CD4-positive, alpha-beta T cell treated with Interferon gamma for 1 hour (primary cell): Measurements from ENCODE around the gene PGAM2.
A peak's percentile ranks its signal among the peaks of the same experiment; 100 is the strongest.

Experiments used
- DNase-seq: peaks from one replicate; pipeline ENCODE4 v3.0.0-alpha.2; 2020

PGAM2 gene

DNA sequence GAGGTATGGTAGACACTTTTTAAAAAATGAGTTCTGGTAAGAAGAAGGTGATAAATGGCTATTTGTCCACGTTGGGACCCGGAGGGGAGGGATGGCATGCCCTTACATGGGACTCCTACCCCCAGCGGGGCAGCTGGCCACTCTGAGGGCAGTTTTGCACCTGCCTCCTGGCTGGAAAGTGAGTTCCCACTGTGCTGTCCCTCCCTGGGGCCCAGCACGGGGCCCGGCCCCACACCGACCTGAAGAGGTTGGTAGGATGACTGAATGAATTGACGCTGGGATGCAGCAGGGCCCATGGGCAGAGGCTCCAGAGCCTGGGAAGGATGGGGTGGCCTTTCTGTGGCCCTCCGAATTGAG, 38.2 kb upstream of the PGAM2 start:
- DNase-seq = no peak

- no peak for DNase-seq
Observed at GRCh38 chr7:44102846-44103565, 37.6 kb upstream of the PGAM2 start.

DNA sequence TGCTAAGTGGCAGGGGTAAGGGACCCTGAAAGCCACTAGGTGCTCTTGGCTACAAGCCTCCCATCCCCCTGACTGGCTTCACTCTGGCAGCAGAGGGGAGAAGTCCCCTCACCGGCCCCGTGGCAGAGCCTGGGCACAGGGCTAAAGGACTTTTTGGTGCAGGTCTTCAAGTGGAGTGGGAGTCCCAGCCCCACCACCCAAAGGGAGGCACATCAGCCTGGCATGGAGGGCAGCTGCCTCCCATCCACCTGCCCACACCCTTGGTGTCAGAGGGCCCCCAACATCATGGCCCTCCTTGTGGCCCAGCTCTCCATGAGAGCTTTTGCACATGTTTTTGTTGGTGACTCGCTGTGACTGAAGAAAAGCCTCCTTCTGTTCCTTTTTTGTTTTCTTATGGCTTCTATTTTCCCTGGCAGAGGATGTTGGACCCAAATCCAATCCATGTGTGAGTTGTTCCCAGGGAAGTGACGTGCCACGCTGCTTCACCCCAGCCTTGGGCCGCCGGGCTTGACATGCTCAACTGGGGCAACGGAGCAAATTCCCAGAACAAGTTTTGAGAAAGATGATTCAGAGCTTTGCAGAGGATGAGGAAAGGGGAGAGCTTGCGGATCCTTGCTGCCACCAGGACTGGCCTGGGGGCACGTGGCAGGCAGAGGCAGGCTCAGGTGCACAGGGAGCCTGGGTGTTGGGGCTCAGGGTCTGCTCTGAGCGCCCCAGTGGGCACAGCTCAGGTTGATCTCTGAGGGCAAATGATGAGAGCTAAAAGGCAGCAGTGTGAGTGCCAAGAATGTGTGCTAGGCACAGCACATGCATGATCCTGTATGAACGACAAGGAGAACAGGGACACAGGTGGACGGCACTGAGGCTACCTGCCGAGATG, 36.8 kb upstream of the PGAM2 start:
- DNase-seq = no peak

GRCh38 chr7:44101303-44101965, 36.1 kb upstream of the PGAM2 start:
- DNase-seq = no peak

- no peak for DNase-seq
Observed at GRCh38 chr7:44100458-44101302, 35.3 kb upstream of the PGAM2 start.

- DNase-seq = no peak
Observed at GRCh38 chr7:44099669-44100068, 34.3 kb upstream of the PGAM2 start.

GRCh38 chr7:44098092-44099068, 33.0 kb upstream of the PGAM2 start:
- no peak for DNase-seq

DNA sequence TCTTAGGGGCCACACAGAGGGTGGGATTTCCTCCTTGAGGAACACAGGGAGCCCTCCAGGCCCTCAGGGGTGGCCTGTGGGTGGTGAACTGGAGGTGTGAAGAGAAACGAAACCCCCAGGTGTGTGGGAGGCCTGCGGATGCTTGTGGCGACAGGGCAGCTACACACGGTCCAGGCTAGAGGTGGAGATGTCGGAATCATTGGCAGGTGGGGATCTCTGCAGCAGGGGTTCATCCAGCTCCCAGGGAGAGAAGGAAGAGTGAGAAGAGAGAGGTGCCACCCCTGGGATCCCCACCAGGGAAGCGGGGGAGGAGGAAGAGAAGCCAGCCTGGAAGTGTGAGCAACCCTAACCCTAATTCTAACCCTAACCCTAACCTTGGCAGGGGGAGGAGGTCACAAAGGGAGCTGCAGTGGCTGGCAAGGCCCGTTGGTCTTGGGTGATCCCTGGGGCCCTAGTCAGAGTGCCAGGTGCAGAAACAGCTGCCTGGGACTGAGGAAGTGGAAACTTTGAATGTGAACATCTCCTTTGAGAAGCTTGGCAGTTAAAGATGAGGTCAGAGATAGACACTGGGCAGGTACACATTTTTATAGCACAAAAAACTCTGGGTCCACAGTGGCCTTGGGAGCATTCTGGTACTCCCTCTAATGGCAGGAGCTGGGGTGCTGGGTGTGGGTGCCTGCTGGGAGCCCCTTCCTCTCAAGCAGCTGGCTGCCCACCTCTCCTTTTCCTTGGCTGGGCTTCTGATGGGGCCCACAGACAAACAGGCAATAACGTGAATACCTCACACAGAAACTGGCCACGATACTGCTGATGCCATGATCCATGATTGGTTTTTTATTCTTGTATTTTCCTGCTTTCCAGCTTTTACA, 31.9 kb upstream of the PGAM2 start:
- peak; percentile 45 for DNase-seq

DNA sequence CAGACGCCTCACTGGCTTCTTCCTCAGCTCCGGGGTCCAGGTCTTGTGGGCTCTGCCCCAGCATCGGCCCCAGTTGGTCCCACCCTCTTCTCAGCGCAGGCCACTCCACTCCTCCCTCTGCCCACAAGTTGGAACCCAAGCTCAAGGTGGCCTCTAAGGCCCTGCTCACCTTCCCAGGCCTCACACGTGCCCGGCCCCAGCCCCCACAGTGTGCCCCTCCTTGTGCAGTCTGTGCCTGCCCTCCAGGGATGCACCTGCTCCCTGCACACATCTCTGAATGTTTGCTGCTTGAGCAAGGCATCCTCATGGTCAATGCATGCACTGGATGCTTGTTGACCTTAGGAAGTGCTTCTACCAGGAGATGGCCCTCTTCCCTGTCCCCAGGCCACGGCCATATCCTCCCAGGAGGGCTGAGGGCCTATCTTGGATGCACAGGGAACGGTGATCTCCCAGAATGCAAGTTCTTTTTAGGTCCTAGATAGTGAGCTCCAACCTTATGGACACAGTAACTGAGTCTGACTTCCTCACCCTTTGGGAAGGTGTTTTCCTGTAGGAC, 31.0 kb upstream of the PGAM2 start:
- DNase-seq = no peak

DNA sequence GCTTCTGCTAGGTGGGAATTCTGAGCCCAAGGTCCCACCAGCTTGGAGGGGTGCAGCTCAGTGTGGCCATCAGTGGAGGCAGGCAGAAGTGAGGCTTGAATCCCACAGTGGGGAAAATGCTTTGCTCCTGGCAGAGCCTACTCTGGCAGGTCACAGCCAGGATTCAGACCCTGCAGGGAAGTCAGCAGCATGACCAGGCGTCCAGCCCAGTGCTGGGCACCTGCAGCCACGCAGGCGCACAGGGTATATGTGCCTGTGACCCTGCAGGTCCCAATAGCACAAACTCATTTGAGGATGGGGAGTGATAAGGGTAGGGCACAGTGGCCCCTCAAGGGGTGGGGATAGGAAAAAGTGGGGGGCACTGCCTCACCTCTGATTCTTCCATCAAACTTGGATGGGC, 30.4 kb upstream of the PGAM2 start:
- DNase-seq = no peak

GRCh38 chr7:44094883-44095592, 29.7 kb upstream of the PGAM2 start:
- DNase-seq = no peak

DNA sequence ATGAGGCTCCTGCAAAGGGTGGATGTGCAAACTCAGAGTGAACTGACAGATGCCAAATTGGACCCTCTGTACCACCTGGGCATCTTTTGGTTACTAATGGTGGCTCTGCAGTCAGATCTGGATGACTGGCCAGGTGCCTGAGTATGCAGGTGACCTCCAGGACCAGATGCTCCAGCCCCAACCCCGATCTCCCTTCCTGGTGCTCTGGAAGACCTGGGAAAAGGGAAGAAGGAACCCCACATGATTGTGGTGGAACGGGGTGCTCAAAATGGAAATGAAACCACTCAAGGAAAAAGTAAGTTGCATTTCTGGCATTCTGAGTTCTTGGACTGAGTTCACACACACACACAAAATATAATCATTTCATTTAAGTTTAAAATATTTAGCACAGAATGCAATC, 29.0 kb upstream of the PGAM2 start:
- DNase-seq = no peak

DNA sequence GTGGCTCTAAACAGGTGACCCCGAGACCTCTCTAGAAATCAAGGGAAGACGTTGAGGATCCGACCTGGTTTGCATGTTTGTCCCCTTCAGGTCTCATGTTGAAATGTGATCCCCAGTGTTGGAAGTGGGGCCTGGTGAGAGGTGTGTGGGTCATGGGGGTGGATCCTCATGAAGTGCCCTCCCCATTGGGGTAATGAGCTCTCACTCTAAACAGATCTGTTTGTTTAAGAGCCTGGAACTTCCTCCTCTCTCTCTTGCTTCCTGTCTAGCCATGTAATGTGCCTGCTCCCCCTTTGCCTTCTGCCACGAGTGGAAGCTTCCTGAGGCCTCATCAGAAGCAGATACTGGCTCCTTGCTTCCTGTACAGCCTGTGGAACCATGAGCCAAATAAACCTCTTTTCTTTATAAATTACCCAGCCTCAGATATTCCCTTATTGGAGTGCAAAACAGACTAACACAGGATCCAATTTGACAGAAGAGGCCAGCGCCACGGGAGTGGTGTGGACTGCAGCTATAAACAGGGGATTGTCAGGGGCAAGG, 27.8 kb upstream of the PGAM2 start:
- DNase-seq = no peak

DNA sequence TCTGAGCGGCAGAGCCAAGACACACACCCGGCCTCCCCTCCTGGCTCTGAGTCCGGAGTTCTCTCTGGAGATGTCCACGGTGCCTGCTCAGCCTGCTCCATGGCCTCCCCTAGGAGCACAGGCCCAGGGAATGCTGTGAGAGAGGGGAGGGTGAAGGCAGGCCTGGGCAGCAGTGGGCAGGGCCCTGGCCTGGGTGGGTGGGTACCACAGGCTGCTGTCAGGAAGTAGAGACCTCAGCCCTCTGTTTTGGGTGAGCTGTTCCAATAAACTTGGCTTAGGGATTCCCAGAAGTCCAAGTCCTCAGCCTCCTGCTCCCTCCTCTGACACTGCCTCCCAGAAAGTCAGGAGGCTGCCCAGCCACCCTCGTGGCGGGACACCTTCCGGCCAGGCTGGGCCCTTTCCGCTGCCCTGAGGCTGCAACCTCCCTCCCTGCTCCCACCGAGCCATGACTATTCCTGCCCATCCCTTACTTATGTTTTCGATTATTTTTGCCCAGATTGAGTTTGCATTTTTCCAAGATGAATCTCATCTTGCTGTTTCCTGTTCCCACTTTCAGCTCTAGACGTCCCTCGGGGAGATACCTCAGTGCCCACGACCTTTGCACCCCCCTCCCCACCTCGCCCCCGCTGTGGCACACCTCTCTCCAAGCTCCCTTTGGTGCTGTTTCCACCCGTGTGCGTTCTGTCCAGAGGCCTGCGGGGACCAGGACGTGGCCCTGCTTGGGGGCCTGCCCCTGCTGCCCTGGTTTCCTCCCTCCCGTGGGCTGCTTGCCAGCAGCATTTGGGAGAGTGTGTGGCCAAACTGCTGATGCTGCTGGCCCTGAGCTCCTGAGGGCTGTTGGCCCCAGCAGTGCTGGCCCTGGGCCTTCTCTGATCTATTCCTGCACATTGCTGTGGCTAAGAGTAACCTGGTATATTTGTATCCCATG, 22.8 kb upstream of the PGAM2 start:
- no peak for DNase-seq

GRCh38 chr7:44086627-44087026, 21.3 kb upstream of the PGAM2 start:
- DNase-seq = no peak

DNA sequence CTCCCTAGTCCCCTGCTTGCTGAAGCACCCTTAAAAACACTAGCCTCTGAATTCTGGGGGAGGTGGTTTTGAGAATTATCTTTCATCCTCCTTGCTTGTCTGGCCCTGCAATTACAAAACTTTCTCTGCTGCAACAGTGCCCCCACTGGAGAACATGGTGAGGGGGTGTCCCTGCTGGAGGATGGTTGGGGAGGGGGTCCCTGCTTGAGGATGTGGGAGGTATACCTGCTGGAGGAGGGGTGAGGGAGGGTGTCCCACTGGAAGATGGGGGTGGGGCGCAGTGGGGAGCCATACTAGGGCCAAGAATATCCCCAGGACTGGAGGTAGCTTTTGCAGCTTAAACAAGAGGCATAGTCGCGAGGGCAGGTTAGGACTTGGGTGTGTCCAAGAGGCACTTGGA, 20.2 kb upstream of the PGAM2 start:
- DNase-seq = no peak

GRCh38 chr7:44084701-44085100, 19.3 kb upstream of the PGAM2 start:
- no peak for DNase-seq

DNA sequence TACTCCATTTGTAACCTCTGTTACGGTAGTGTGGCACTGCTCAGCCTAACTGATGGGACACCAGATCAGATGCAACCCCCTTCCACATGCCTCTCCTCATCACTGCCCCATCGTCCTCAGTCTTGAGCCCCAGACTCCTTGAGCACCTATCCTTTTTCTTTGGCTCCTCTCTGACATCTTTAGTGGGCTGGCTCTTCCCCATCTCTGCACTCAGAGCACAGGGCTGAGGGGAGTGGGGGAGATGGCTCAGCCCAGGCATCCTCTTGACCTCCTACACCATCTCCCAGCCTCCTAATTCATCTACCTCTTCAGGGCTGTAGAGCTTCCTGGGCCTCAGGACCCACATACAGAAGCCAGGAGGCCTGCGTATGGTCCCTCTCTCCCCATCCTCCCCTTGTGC, 18.4 kb upstream of the PGAM2 start:
- no peak for DNase-seq
